ENCODE measurements around the gene PKN1. TPM values are rescaled to one million over a fixed set of nuclear protein-coding genes. Genes with fewer than 3 reads are reported as not detected.

PKN1 gene
- total and polyA plus RNA-seq, 2 of the 4 experiments (the other 2 are of a cell fraction) = 39.1 to 41.4 TPM

DNA sequence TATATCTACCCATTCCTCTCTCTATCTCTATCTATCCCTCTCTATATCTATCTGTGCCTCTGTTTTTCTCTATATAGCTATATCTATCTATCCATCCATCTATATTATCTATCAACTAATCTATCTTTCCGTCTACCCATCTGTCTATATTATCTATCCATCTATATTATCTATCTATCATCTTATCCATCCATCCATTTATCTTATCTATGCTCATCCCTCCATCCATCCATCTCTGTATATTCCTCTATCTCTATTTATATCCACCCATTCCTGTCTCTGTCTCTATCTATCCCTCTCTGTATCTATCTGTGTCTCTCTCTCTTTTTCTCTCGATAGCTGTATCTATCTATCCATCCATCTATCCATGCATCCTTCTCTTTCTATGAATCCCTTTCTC, 27.8 kb downstream of the PKN1 start:
- Histone ChIP-seq H2BK5ac (ENCODE audit: low read depth, low read length, poor library complexity, severe bottlenecking) (no peak overlapping the region), H3K27ac (ENCODE audit: insufficient read depth, low read length) (no peak overlapping the region), H2AK5ac (ENCODE audit: low read depth, low read length) (no peak overlapping the region), H2AK9ac (replicated peaks; ENCODE audit: low read depth, low read length, poor library complexity) (no peak overlapping the region), H3K36me3 (ENCODE audit: control insufficient read depth, insufficient read depth, low read length) (peaks cover 39% of the 10 kb centered on the region), H3K9me3 (ENCODE audit: control insufficient read depth, insufficient read depth, low read length) (no peaks in the 10 kb centered on the region), H3K4ac (ENCODE audit: low read depth, low read length) (no peak overlapping the region), H3K4me2 (ENCODE audit: low read depth, low read length) (no peak overlapping the region), H2BK20ac (ENCODE audit: low read depth, low read length) (no peak overlapping the region), H3K14ac (replicated peaks; ENCODE audit: low read depth, low read length) (no peak overlapping the region), H3K56ac (ENCODE audit: extremely low read depth, insufficient read depth, low read length) (no peak overlapping the region), H3K18ac (ENCODE audit: low read depth, low read length) (no peak overlapping the region), H3K4me3 (ENCODE audit: insufficient read depth, low read depth, low read length) (no peak overlapping the region), H3K4me1 (ENCODE audit: control insufficient read depth, insufficient read depth, low read length) (no peaks in the 10 kb centered on the region), H2BK120ac (ENCODE audit: low read depth, low read length) (no peak overlapping the region), H3K23ac (ENCODE audit: low read depth, low read length) (no peak overlapping the region), H4K5ac (ENCODE audit: low read depth, low read length) (no peak overlapping the region), H3K27me3 (ENCODE audit: control insufficient read depth, insufficient read depth, low read length) (no peaks in the 10 kb centered on the region), H4K91ac (ENCODE audit: insufficient read depth, low read depth, low read length) (no peak overlapping the region), H4K20me1 (ENCODE audit: insufficient read depth, low read length) (no peaks in the 10 kb centered on the region; the same call in 1 of the 2 replicates), H3K79me1 (ENCODE audit: low read depth in 1 of 2, low read length in 2 of 2) (no peaks in the 10 kb centered on the region), H2AFZ (replicated peaks; ENCODE audit: low read length, poor library complexity) (no peak overlapping the region), H3K9ac (ENCODE audit: low read depth, low read length) (no peak overlapping the region), H2BK15ac (ENCODE audit: low read depth, low read length) (no peak overlapping the region), H3K9me1 (ENCODE audit: insufficient read depth, low read length) (no peaks in the 10 kb centered on the region; the same call in 1 of the 2 replicates), H4K8ac (ENCODE audit: low read depth in 2 of 2, low read length in 2 of 2) (no peak overlapping the region)
- ChIA-PET CTCF (no interaction called here), POLR2A (ENCODE audit: unreplicated experiment) (no interaction called here)
- dilution Hi-C loops (cut with HindIII; ENCODE audit: low sequenced_read_pairs, unreplicated experiment) (no loop called here), intact Hi-C loops (cut with micrococcal nuclease) (no loop called here), in situ Hi-C loops (cut with MboI; ENCODE audit: low sequenced_read_pairs) (no loop called here)
- BruUV-seq (replicated peaks) = no TSS peak
- ATAC-seq (ENCODE audit: low read depth) (no peak), DNase-seq (no peak)
- WGBS, 2 experiments (ENCODE audit: extremely low coverage in 2 of 2, insufficient read length in 1 of 2) = 100% methylated on average over 1 to 2 of the region's 2 CpGs
- TF ChIP-seq RAD21 (IDR thresholded peaks at IDR 0.05; ENCODE audit: low read length) (no peak), BHLHE40 (IDR thresholded peaks at IDR 0.05; ENCODE audit: low read depth, low read length) (no peak), RFX5 (IDR thresholded peaks at IDR 0.05; ENCODE audit: low read depth, low read length) (no peak), CEBPB (IDR thresholded peaks at IDR 0.05; ENCODE audit: low read depth, low read length) (no peak), MAZ (IDR thresholded peaks at IDR 0.05; ENCODE audit: borderline replicate concordance, low read depth, low read length) (no peak), RCOR1 (IDR thresholded peaks at IDR 0.05; ENCODE audit: insufficient replicate concordance, low read length) (no peak), CTCF (conservative IDR thresholded peaks at IDR 0.05; ENCODE audit: low read depth, low read length) (no peak), SMC3 (IDR thresholded peaks at IDR 0.05; ENCODE audit: low read depth, low read length) (no peak), USF2 (IDR thresholded peaks at IDR 0.05; ENCODE audit: low read depth, low read length) (no peak), MAFK (IDR thresholded peaks at IDR 0.05; ENCODE audit: low read depth, low read length) (no peak), FOS (IDR thresholded peaks at IDR 0.05; ENCODE audit: low read depth, low read length) (no peak), MXI1 (IDR thresholded peaks at IDR 0.05; ENCODE audit: borderline replicate concordance, low read depth, low read length) (no peak), POLR2A (IDR thresholded peaks at IDR 0.05; ENCODE audit: low read depth, low read length) (no peak), CHD1 (IDR thresholded peaks at IDR 0.05; ENCODE audit: low read depth, low read length) (no peak), NFE2L2 (IDR thresholded peaks at IDR 0.05; ENCODE audit: low read depth, low read length) (no peak)
- TF ChIP-seq, protein P1, sequence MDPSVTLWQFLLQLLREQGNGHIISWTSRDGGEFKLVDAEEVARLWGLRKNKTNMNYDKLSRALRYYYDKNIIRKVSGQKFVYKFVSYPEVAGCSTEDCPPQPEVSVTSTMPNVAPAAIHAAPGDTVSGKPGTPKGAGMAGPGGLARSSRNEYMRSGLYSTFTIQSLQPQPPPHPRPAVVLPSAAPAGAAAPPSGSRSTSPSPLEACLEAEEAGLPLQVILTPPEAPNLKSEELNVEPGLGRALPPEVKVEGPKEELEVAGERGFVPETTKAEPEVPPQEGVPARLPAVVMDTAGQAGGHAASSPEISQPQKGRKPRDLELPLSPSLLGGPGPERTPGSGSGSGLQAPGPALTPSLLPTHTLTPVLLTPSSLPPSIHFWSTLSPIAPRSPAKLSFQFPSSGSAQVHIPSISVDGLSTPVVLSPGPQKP (IDR thresholded peaks at IDR 0.05; ENCODE audit: borderline replicate concordance, low read depth, low read length) = no peak

Measured in IMR-90 (cell line).